ENCODE results near the gene FAM171A2. TPM values are rescaled to one million over a fixed set of nuclear protein-coding genes. Genes with fewer than 3 reads are reported as not detected.

Gene FAM171A2
- total and polyA plus RNA-seq, 10 of the 15 experiments (the other 5 are each of a cell fraction or from before 2014, with no cell fraction given): 0.08 to 1.7 (median 0.27) TPM; not detected in 2

GRCh38 chr17:44331249-44331760 lies 32.3 kb downstream of the FAM171A2 start:
- H3K9ac ChIP-seq (ENCODE audit: control insufficient read depth, insufficient read depth, low read length): no peak overlapping the region
- no peak overlapping the region for H3K4me3 ChIP-seq
- in situ Hi-C loops (cut with MboI) (no loop called here), intact Hi-C loops (cut with micrococcal nuclease; ENCODE audit: unreplicated experiment) (loop anchor here (1.0 kb wide), 1 partner anchor 121 kb away; no protein-coding TSS in a partner anchor)
- H3K36me3 ChIP-seq (ENCODE audit: control insufficient read depth in 2 of 2, insufficient read depth in 2 of 2, low read length in 1 of 2): no peaks in the 10 kb centered on the region
- DNase-seq (ENCODE audit: low read depth, low spot score): no peak
- BruUV-seq (replicated peaks): no TSS peak
- no peaks in the 10 kb centered on the region; the same call in 1 of the 2 replicates for H3K79me2 ChIP-seq (ENCODE audit: control insufficient read depth, insufficient read depth, low read length)
- POLR2A ChIA-PET: interaction anchor here (0.5 to 2.6 kb wide), 8 partner anchors 14 to 146 kb away, joined by 3 to 10 read pairs (median 3); partner anchors contain the start of gene GRN
- FAIRE-seq: peak; percentile 84
- H3K9me3 ChIP-seq (replicated peaks; ENCODE audit: control insufficient read depth, insufficient read depth, low read length): no peaks in the 10 kb centered on the region
- no peaks in the 10 kb centered on the region for H3K27me3 ChIP-seq (replicated peaks in 1 of 2; ENCODE audit: control insufficient read depth in 2 of 2, insufficient read depth in 2 of 2, low read length in 1 of 2)
- H2AFZ ChIP-seq (ENCODE audit: control insufficient read depth, low read depth, low read length): peak overlapping the region; percentile 69
- peak; percentile 72 for ATAC-seq
- H3K27ac ChIP-seq (ENCODE audit: control insufficient read depth, insufficient read depth): no peak overlapping the region
- SMC1A ChIA-PET (ENCODE audit: uncharacterized antibody, unreplicated experiment): interaction anchor here (0.7 to 4.3 kb wide), 13 partner anchors 11 to 387 kb away, joined by 3 to 38 read pairs (median 5); partner anchors contain the start of gene GRN
- CTCF ChIA-PET: interaction anchor here (0.7 to 9.1 kb wide), 24 partner anchors 11 to 338 kb away, joined by 3 to 154 read pairs (median 4); partner anchors contain the start of gene GRN
- RAD21 ChIA-PET (ENCODE audit: unreplicated experiment): interaction anchor here (0.7 to 4.4 kb wide), 11 partner anchors 11 to 231 kb away, joined by 3 to 46 read pairs (median 5); partner anchors contain the start of gene GRN
- WGBS (ENCODE audit: insufficient coverage, insufficient replicate concordance, low lambda C conversion rate, missing lambda C conversion rate): 3% methylated on average over 7 of the region's 7 CpGs
- no peaks in the 10 kb centered on the region for H4K20me1 ChIP-seq (ENCODE audit: control insufficient read depth, insufficient read depth)
- H3K4me1 ChIP-seq (ENCODE audit: control insufficient read depth, insufficient read depth, low read length): peaks cover 14% of the 10 kb centered on the region
- peak overlapping the region; percentile 40; the same call in 1 of the 2 replicates for H3K4me2 ChIP-seq (ENCODE audit: control insufficient read depth, insufficient read depth)
- TF ChIP-seq POU2F2 (IDR thresholded peaks at IDR 0.05; ENCODE audit: borderline replicate concordance, low read depth, low read length) (peak; percentile 77; the same call in 1 of the 3 replicates), CREM (IDR thresholded peaks at IDR 0.05; ENCODE audit: low read depth) (peak; percentile 25; the same call in 1 of the 2 replicates), ATF2 (IDR thresholded peaks at IDR 0.05; ENCODE audit: low read length) (no peak), MXI1 (IDR thresholded peaks at IDR 0.05; ENCODE audit: low read depth, low read length) (0 out of 2 replicates have a peak, but pooled peaks have one; percentile 46), SMC3 (IDR thresholded peaks at IDR 0.05; ENCODE audit: borderline replicate concordance, low read length) (peak; percentile 81), CTCF (IDR thresholded peaks at IDR 0.05 in 2 of 3, conservative IDR thresholded peaks at IDR 0.05 in 1 of 3; ENCODE audit: control insufficient read depth in 2 of 3, extremely low read depth in 1 of 3, insufficient read depth in 1 of 3, low read depth in 3 of 3, low read length in 3 of 3) (peak; percentile 69 to 85 (median 84)), E2F4 (IDR thresholded peaks at IDR 0.05; ENCODE audit: low read depth, low read length) (no peak), PKNOX1 (IDR thresholded peaks at IDR 0.05) (peak; percentile 85), CREB1 (IDR thresholded peaks at IDR 0.05; ENCODE audit: low read depth) (0 out of 2 replicates have a peak, but pooled peaks have one; percentile 34), PBX3 (IDR thresholded peaks at IDR 0.05; ENCODE audit: insufficient replicate concordance, low read depth, low read length) (peak; percentile 78), RAD51 (IDR thresholded peaks at IDR 0.05) (no peak), USF1 (IDR thresholded peaks at IDR 0.05; ENCODE audit: borderline replicate concordance, extremely low read length, insufficient read depth, low read depth, low read length) (no peak), SREBF2 (IDR thresholded peaks at IDR 0.05; ENCODE audit: low read length) (no peak), RAD21 (IDR thresholded peaks at IDR 0.05; ENCODE audit: insufficient read depth, low read depth, low read length) (peak; percentile 83), RUNX3 (IDR thresholded peaks at IDR 0.05; ENCODE audit: low read length) (peak; percentile 38; the same call in 1 of the 2 replicates)
